ENCODE measurements around the gene SPATA31E1.

DNA sequence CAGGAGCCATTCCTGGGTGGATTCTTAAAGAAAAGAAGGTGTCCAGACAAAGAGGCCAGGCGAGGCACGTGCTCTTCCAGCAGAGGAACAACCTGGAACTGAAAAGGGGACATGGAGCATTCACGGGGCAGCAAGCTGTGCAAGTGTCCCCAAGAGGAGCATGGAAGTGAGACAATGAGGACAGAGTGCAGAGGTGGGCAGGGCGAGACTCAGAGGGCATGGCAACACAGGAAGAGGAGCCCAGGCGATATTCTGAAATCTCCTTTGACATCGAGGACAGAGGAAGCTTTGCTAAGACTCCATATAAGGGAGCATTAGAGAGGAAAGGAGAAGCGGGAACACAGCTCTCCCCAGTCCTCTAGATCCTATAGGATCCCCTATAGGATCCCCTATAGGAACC lies 29.4 kb upstream of the SPATA31E1 start:
- TF ChIP-seq TAF1 (IDR thresholded peaks at IDR 0.05; ENCODE audit: low read depth, low read length) (no peak), POLR2A (IDR thresholded peaks at IDR 0.05; ENCODE audit: low read depth, low read length) (no peak), POLR2AphosphoS5 (IDR thresholded peaks at IDR 0.05; ENCODE audit: low read depth, low read length) (no peak), PAX5 (IDR thresholded peaks at IDR 0.05; ENCODE audit: insufficient read depth, low read length, severe bottlenecking) (no peak), SPI1 (IDR thresholded peaks at IDR 0.05; ENCODE audit: low read depth, low read length) (no peak)

Measured in GM12891 (cell line).